VCaP (cell line): Measurements from ENCODE around the gene MRPL50.

Experiments
- H3K27ac ChIP-seq: fragments of 450-650 bp; 2 replicates; pipeline ENCODE4 v1.5.1; 2017
- CTCF ChIP-seq: fragments of 450-650 bp; conservative IDR thresholded peaks from 2 replicates; pipeline ENCODE4 v1.5.1; 2017; ENCODE audit warnings: mild to moderate bottlenecking, moderate library complexity

The MRPL50 gene

DNA sequence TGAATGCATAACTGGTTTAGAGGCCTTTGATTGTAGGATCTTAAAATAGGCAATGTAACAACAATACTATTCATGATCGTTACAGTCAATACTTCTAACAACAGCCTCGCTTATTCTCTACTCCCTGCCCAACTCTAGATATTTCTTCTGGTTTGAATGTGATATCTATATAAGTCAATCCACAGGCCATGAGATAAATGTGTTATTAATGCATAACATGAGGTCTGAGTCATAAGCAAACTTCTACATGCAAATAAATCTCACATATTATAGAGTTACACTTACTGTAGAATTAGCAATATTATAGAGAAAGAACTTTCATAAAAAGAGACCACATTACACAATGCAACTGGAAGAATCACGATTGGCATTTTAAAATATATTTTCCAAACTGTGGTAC lies 40.1 kb upstream of the MRPL50 start:
- TF ChIP-seq CTCF: no peak
- H3K27ac ChIP-seq: no peak overlapping the region

DNA sequence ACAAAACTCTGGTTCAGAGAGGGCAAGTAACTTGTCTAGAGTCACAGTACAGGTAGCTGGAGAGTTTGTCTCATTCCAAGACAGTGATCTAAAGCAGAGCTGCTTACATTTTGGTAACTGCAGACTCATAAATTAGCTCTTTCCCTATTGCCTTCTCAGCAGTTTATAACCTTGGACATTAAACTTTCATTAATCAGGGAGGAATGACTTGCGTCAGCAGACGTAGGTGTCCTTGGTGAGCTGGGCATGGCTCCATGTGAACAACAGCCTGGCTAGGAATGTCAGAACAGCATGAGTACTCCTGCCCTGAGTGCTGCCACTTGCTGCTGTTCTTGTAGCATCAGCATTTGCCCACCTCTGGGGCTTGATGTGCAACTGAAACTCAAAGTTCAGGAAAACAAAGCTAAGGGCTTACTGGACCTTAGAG lies 39.4 kb upstream of the MRPL50 start:
- H3K27ac ChIP-seq: no peak overlapping the region
- no peak for TF ChIP-seq CTCF

DNA sequence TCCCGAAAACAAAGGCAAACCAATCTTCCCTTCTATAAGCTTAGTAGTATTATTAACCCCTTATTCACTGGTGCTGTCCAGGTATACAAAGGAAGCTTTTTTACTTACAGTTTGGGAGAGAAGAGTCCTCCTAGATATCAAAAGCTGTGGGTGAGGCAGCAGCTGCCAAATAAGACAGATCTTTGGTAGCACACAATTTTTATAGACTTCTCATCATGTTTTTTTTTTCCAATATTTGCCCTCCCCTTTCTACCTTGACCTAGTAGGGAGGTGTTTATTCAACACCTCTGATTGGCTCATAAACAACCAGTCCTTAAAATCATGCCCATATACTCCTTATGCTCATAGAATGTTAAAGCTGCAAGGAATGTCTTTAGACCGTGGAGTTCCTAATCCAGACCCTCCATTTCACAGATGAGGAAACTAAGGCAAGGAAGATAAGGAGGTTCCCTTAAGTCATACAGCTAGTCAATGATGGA lies 37.2 kb upstream of the MRPL50 start, which contains the start of gene ALDOB:
TSS of gene ALDOB (minus strand) at position 174 of the 479 bp plus-strand sequence. CDS start 4,887 bp downstream, outside the sequence.
- TF ChIP-seq CTCF: no peak
- H3K27ac ChIP-seq: no peak within 1 kb of the TSS

GRCh38 chr9:101434998-101435397 lies 36.6 kb upstream of the MRPL50 start:
- no peak overlapping the region for H3K27ac ChIP-seq
- no peak for TF ChIP-seq CTCF

GRCh38 chr9:101433229-101433628 lies 34.8 kb upstream of the MRPL50 start:
- TF ChIP-seq CTCF: no peak
- H3K27ac ChIP-seq: no peak overlapping the region

GRCh38 chr9:101432740-101433139 lies 34.3 kb upstream of the MRPL50 start:
- H3K27ac ChIP-seq: no peak overlapping the region
- TF ChIP-seq CTCF: no peak

- H3K27ac ChIP-seq: no peak overlapping the region
- no peak for TF ChIP-seq CTCF
These were observed 33.8 kb upstream of the MRPL50 start for GRCh38 chr9:101432171-101432570.
